ENCODE data around the gene PIM2. TPM values are rescaled to one million over a fixed set of nuclear protein-coding genes. Genes with fewer than 3 reads are reported as not detected.

Gene PIM2
- total and polyA plus RNA-seq, 2 experiments from 2014 or later = 4.4 to 4.6 TPM

- Histone ChIP-seq H3K4me1 (ENCODE audit: insufficient read depth) (no peaks in the 10 kb centered on the region), H3K27ac (no peak overlapping the region), H3K36me3 (ENCODE audit: low read depth) (no peaks in the 10 kb centered on the region), H4K20me1 (ENCODE audit: insufficient read depth) (no peaks in the 10 kb centered on the region), H3K9me3 (ENCODE audit: low read depth) (no peaks in the 10 kb centered on the region), H3F3A (ENCODE audit: insufficient read depth) (no peaks in the 10 kb centered on the region), H3K4me3 (no peak overlapping the region), H3K27me3 (replicated peaks; ENCODE audit: insufficient read depth) (no peaks in the 10 kb centered on the region), H3K9me2 (ENCODE audit: insufficient read depth) (no peaks in the 10 kb centered on the region), H3K79me2 (ENCODE audit: insufficient read depth) (peaks cover 41% of the 10 kb centered on the region), H2AFZ (no peak overlapping the region), H3K9ac (no peak overlapping the region), H3K4me2 (ENCODE audit: unreplicated experiment) (no peak overlapping the region)
- 7 to 22% methylated on average over 1 of the region's 1 CpG for WGBS, 2 experiments (ENCODE audit: low coverage in 1 of 2, low lambda C conversion rate in 2 of 2, missing lambda C conversion rate in 2 of 2)
- TF ChIP-seq EZH2 (IDR thresholded peaks at IDR 0.05; ENCODE audit: insufficient read depth, poor library complexity, severe bottlenecking) (no peak), EZH2phosphoT487 (IDR thresholded peaks at IDR 0.05; ENCODE audit: insufficient read depth, low read depth) (no peak)
- DNase-seq = no peak
- in situ Hi-C loops (cut with MboI) = loop anchor here (25.0 kb wide), 1 partner anchor 246 kb away; no protein-coding TSS in a partner anchor
Measured at GRCh38 chrX:48908600-48908999, 10.2 kb downstream of the PIM2 start.

- Histone ChIP-seq H3F3A (ENCODE audit: insufficient read depth) (no peaks in the 10 kb centered on the region), H3K4me3 (no peak overlapping the region), H3K4me2 (ENCODE audit: unreplicated experiment) (no peak overlapping the region), H3K9me3 (ENCODE audit: low read depth) (no peaks in the 10 kb centered on the region), H3K27ac (no peak overlapping the region), H2AFZ (no peak overlapping the region), H3K27me3 (replicated peaks; ENCODE audit: insufficient read depth) (no peaks in the 10 kb centered on the region), H3K4me1 (ENCODE audit: insufficient read depth) (no peaks in the 10 kb centered on the region), H4K20me1 (ENCODE audit: insufficient read depth) (no peaks in the 10 kb centered on the region), H3K36me3 (ENCODE audit: low read depth) (no peaks in the 10 kb centered on the region), H3K9me2 (ENCODE audit: insufficient read depth) (no peaks in the 10 kb centered on the region), H3K9ac (no peak overlapping the region), H3K79me2 (ENCODE audit: insufficient read depth) (peaks cover 38% of the 10 kb centered on the region)
- no peak for DNase-seq
- 89 to 95% methylated on average over 6 to 11 of the region's 20 CpGs for WGBS, 2 experiments (ENCODE audit: low coverage in 1 of 2, low lambda C conversion rate in 2 of 2, missing lambda C conversion rate in 2 of 2)
- in situ Hi-C loops (cut with MboI) = loop anchor here (25.0 kb wide), 1 partner anchor 243 kb away; no protein-coding TSS in a partner anchor
- no peak for TF ChIP-seq EZH2phosphoT487 (IDR thresholded peaks at IDR 0.05; ENCODE audit: insufficient read depth, low read depth)
- no peak for TF ChIP-seq EZH2 (IDR thresholded peaks at IDR 0.05; ENCODE audit: insufficient read depth, poor library complexity, severe bottlenecking)
Measured at GRCh38 chrX:48905090-48905790, 13.6 kb downstream of the PIM2 start.

DNA sequence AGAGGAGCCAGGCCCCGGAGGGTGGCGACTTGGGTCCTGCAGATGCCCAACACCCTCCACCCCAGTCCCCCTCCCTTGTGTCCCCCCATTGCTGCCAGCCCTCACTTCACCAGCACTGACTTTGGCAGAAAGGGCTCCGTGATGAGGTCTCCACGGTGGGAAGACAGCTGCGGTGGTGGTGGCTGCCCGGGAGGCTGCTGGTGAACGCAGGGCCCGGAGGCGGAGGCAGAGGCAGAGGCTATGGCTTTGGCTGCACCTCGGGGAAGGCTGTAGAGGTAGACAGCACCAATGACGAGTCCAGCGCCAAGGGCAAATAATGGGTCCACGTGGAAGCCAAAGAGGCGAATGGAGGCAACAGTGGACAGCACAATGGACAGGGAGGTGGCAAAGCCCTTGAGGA is 14.2 kb downstream of the PIM2 start:
- H3K79me2 ChIP-seq (ENCODE audit: insufficient read depth) = peaks cover 36% of the 10 kb centered on the region
- no peak overlapping the region for H3K9ac ChIP-seq
- H3F3A ChIP-seq (ENCODE audit: insufficient read depth) = no peaks in the 10 kb centered on the region
- H4K20me1 ChIP-seq (ENCODE audit: insufficient read depth) = no peaks in the 10 kb centered on the region
- no peak overlapping the region for H3K27ac ChIP-seq
- DNase-seq = no peak
- in situ Hi-C loops (cut with MboI) = loop anchor here (25.0 kb wide), 1 partner anchor 242 kb away; no protein-coding TSS in a partner anchor
- WGBS, 2 experiments (ENCODE audit: low coverage in 1 of 2, low lambda C conversion rate in 2 of 2, missing lambda C conversion rate in 2 of 2) = 75% methylated on average over 12 to 14 of the region's 14 CpGs
- no peak overlapping the region for H3K4me3 ChIP-seq
- TF ChIP-seq EZH2phosphoT487 (IDR thresholded peaks at IDR 0.05; ENCODE audit: insufficient read depth, low read depth) (no peak), EZH2 (IDR thresholded peaks at IDR 0.05; ENCODE audit: insufficient read depth, poor library complexity, severe bottlenecking) (no peak)
- H3K4me2 ChIP-seq (ENCODE audit: unreplicated experiment) = no peak overlapping the region
- no peaks in the 10 kb centered on the region for H3K36me3 ChIP-seq (ENCODE audit: low read depth)
- H3K4me1 ChIP-seq (ENCODE audit: insufficient read depth) = no peaks in the 10 kb centered on the region
- no peaks in the 10 kb centered on the region for H3K27me3 ChIP-seq (replicated peaks; ENCODE audit: insufficient read depth)
- no peaks in the 10 kb centered on the region for H3K9me3 ChIP-seq (ENCODE audit: low read depth)
- no peak overlapping the region for H2AFZ ChIP-seq
- no peaks in the 10 kb centered on the region for H3K9me2 ChIP-seq (ENCODE audit: insufficient read depth)

GRCh38 chrX:48904180-48904579 is 14.6 kb downstream of the PIM2 start:
- H3K4me2 ChIP-seq (ENCODE audit: unreplicated experiment) = no peak overlapping the region
- H3K4me3 ChIP-seq = no peak overlapping the region
- WGBS, 2 experiments (ENCODE audit: low coverage in 1 of 2, low lambda C conversion rate in 2 of 2, missing lambda C conversion rate in 2 of 2) = 87 to 97% methylated on average over 5 to 8 of the region's 8 CpGs
- H3K9me2 ChIP-seq (ENCODE audit: insufficient read depth) = no peaks in the 10 kb centered on the region
- H3K4me1 ChIP-seq (ENCODE audit: insufficient read depth) = no peaks in the 10 kb centered on the region
- H3K9me3 ChIP-seq (ENCODE audit: low read depth) = no peaks in the 10 kb centered on the region
- TF ChIP-seq EZH2 (IDR thresholded peaks at IDR 0.05; ENCODE audit: insufficient read depth, poor library complexity, severe bottlenecking) = no peak
- TF ChIP-seq EZH2phosphoT487 (IDR thresholded peaks at IDR 0.05; ENCODE audit: insufficient read depth, low read depth) = no peak
- no peaks in the 10 kb centered on the region for H3F3A ChIP-seq (ENCODE audit: insufficient read depth)
- no peak overlapping the region for H2AFZ ChIP-seq
- H3K9ac ChIP-seq = no peak overlapping the region
- H3K27me3 ChIP-seq (replicated peaks; ENCODE audit: insufficient read depth) = no peaks in the 10 kb centered on the region
- no peaks in the 10 kb centered on the region for H4K20me1 ChIP-seq (ENCODE audit: insufficient read depth)
- DNase-seq = no peak
- no peaks in the 10 kb centered on the region for H3K36me3 ChIP-seq (ENCODE audit: low read depth)
- H3K27ac ChIP-seq = no peak overlapping the region
- peaks cover 36% of the 10 kb centered on the region for H3K79me2 ChIP-seq (ENCODE audit: insufficient read depth)
- in situ Hi-C loops (cut with MboI) = loop anchor here (25.0 kb wide), 1 partner anchor 242 kb away; no protein-coding TSS in a partner anchor

Data from GM23248 (cell line).